PC-9 (cell line): ENCODE results near the gene LASP1. TPM values are rescaled to one million over a fixed set of nuclear protein-coding genes. Genes with fewer than 3 reads are reported as not detected.

Experiments used
- BruUV-seq: library from RNA; stranded (reverse); fragments of 400-500 nt; replicated peaks from 2 replicates; lab custom pipeline; 2021; lab: Mats Ljungman, UMichigan
- CTCF ChIA-PET: fragments of 300-600 bp; sonication (Branson Sonifier 250); formaldehyde crosslinking; loops from one replicate; lab custom pipeline; 2022; ENCODE audit warnings: antibody characterized with exemption; lab: Charles Lee
- POLR2A ChIA-PET: fragments of 300-600 bp; sonication (Branson Sonifier 250); formaldehyde crosslinking; loops from one replicate; lab custom pipeline; 2022; ENCODE audit warnings: antibody characterized with exemption; ENCODE audit not compliant: unreplicated experiment; lab: Charles Lee
- DNase-seq, 2 experiments: peaks; one replicate each; pipeline versions ENCODE4 v3.0.0 to v3.0.0-alpha.2; 2015 to 2022; ENCODE audit warnings: mixed read lengths in 1 of 2
- H2AFZ ChIP-seq: fragments of 200-600 bp; sonication (generic); 2 replicates; pipeline ENCODE4 v1.8.1; 2017; ENCODE audit warnings: antibody characterized with exemption
- H3F3A ChIP-seq: fragments of 200-600 bp; sonication (generic); 2 replicates; pipeline ENCODE4 v1.8.1; 2017; ENCODE audit warnings: antibody characterized with exemption, mild to moderate bottlenecking, low read depth; ENCODE audit not compliant: insufficient read depth
- H3K27ac ChIP-seq: fragments of 200-600 bp; sonication (generic); 2 replicates; pipeline ENCODE4 v1.6.1; 2016; ENCODE audit warnings: mixed run types
- H3K27me3 ChIP-seq: fragments of 200-600 bp; sonication (generic); 2 replicates; pipeline ENCODE4 v1.6.1; 2016; ENCODE audit warnings: low read depth, mixed run types; ENCODE audit not compliant: insufficient read depth
- H3K36me3 ChIP-seq: fragments of 200-600 bp; sonication (generic); 2 replicates; pipeline ENCODE4 v1.6.1; 2016; ENCODE audit warnings: low read depth, mixed run types
- H3K4me1 ChIP-seq: fragments of 200-600 bp; sonication (generic); replicated peaks from 2 replicates; pipeline ENCODE4 v1.6.1; 2016; ENCODE audit warnings: mixed run types; ENCODE audit not compliant: insufficient read depth
- H3K4me2 ChIP-seq: fragments of 200-600 bp; sonication (generic); 2 replicates; pipeline ENCODE4 v1.6.1; 2017; ENCODE audit warnings: mixed run types
- H3K4me3 ChIP-seq: fragments of 200-600 bp; sonication (generic); 2 replicates; pipeline ENCODE4 v1.6.1; 2016; ENCODE audit warnings: mixed run types
- H3K79me2 ChIP-seq: fragments of 200-600 bp; sonication (generic); 2 replicates; pipeline ENCODE4 v1.6.1; 2017; ENCODE audit warnings: low read depth, mixed run types
- H3K9me2 ChIP-seq: fragments of 200-600 bp; sonication (generic); 2 replicates; pipeline ENCODE4 v1.8.1; 2017; ENCODE audit warnings: mild to moderate bottlenecking; ENCODE audit not compliant: insufficient read depth
- H3K9me3 ChIP-seq: fragments of 200-600 bp; sonication (generic); 2 replicates; pipeline ENCODE4 v1.8.1; 2016; ENCODE audit warnings: low read depth; ENCODE audit not compliant: insufficient read depth
- H4K20me1 ChIP-seq: fragments of 200-600 bp; sonication (generic); 2 replicates; pipeline ENCODE4 v1.8.1; 2017; ENCODE audit not compliant: insufficient read depth
- CTCF ChIP-seq: fragments of 200-600 bp; sonication (generic); conservative IDR thresholded peaks from 2 replicates; pipeline ENCODE4 v1.6.1; 2017; ENCODE audit warnings: mixed run types, antibody characterized with exemption, mild to moderate bottlenecking, moderate library complexity
- EZH2 ChIP-seq: fragments of 200-600 bp; sonication (generic); IDR thresholded peaks from 2 replicates; pipeline ENCODE4 v1.8.0; 2017; ENCODE audit warnings: antibody characterized with exemption, low read depth
- intact Hi-C: fragments of 100-400 bp; cut with micrococcal nuclease; formaldehyde crosslinking; loops from one replicate; pipeline ENCODE4 v1.10.0; 2022; ENCODE audit not compliant: unreplicated experiment
- total RNA-seq: library from RNA; stranded (reverse); gene quantifications from 2 replicates; pipeline ENCODE4 v1.2.3, GENCODE V29; 2021

Gene LASP1
- total RNA-seq, 1 experiment from 2014 or later = 309 TPM

GRCh38 chr17:38903404-38903803 lies 33.5 kb downstream of the LASP1 start:
- ChIA-PET POLR2A (no interaction called here), CTCF (no interaction called here)
- Histone ChIP-seq H3K27ac (no peak overlapping the region; the same call in 1 of the 2 replicates), H3F3A (peaks cover 64% of the 10 kb centered on the region), H3K9me3 (no peaks in the 10 kb centered on the region), H3K36me3 (peaks cover 22% of the 10 kb centered on the region; the same call in 1 of the 2 replicates), H3K4me1 (peaks cover 46% of the 10 kb centered on the region), H3K79me2 (peaks cover 85% of the 10 kb centered on the region), H2AFZ (no peak overlapping the region), H3K27me3 (no peaks in the 10 kb centered on the region), H3K4me3 (no peak overlapping the region), H3K9me2 (no peaks in the 10 kb centered on the region), H4K20me1 (peaks cover 49% of the 10 kb centered on the region), H3K4me2 (no peak overlapping the region)
- TF ChIP-seq CTCF = no peak
- TF ChIP-seq EZH2 = no peak
- no TSS peak for BruUV-seq
- DNase-seq = no peak
- intact Hi-C loops = no loop called here

- H3K4me1 ChIP-seq = peaks cover 31% of the 10 kb centered on the region
- intact Hi-C loops = no loop called here
- H3K36me3 ChIP-seq = peaks cover 26% of the 10 kb centered on the region
- no TSS peak for BruUV-seq
- ChIA-PET POLR2A (no interaction called here), CTCF (no interaction called here)
- peaks cover 51% of the 10 kb centered on the region for H4K20me1 ChIP-seq
- H3K4me2 ChIP-seq = no peak overlapping the region
- DNase-seq = no peak
- no peaks in the 10 kb centered on the region for H3K9me3 ChIP-seq
- H2AFZ ChIP-seq = no peak overlapping the region
- H3K27ac ChIP-seq = no peak overlapping the region
- peaks cover 79% of the 10 kb centered on the region for H3K79me2 ChIP-seq
- no peaks in the 10 kb centered on the region for H3K27me3 ChIP-seq
- TF ChIP-seq EZH2 (no peak), CTCF (no peak)
- peaks cover 58% of the 10 kb centered on the region for H3F3A ChIP-seq
- H3K9me2 ChIP-seq = no peaks in the 10 kb centered on the region
- no peak overlapping the region for H3K4me3 ChIP-seq
Measured at GRCh38 chr17:38904892-38905291, 35.0 kb downstream of the LASP1 start.

GRCh38 chr17:38905375-38905774 lies 35.5 kb downstream of the LASP1 start:
- no peak for DNase-seq
- CTCF ChIA-PET = no interaction called here
- BruUV-seq = no TSS peak

More at GRCh38 chr17:38905375-38905774, 35.5 kb downstream of the LASP1 start:
- TF ChIP-seq EZH2 (no peak), CTCF (no peak)
- Histone ChIP-seq H3K4me2 (no peak overlapping the region), H3K79me2 (peaks cover 83% of the 10 kb centered on the region), H3K27me3 (no peaks in the 10 kb centered on the region), H4K20me1 (peaks cover 52% of the 10 kb centered on the region), H3K4me3 (no peak overlapping the region), H3K27ac (no peak overlapping the region), H3K4me1 (peaks cover 26% of the 10 kb centered on the region), H3K9me2 (no peaks in the 10 kb centered on the region), H3K36me3 (peaks cover 31% of the 10 kb centered on the region), H2AFZ (no peak overlapping the region), H3F3A (peaks cover 56% of the 10 kb centered on the region), H3K9me3 (no peaks in the 10 kb centered on the region)
- intact Hi-C loops = no loop called here
- POLR2A ChIA-PET = no interaction called here
